Esophagus squamous epithelium (tissue), 5 donors: ENCODE data around the gene ECI1. TPM values are rescaled to one million over a fixed set of nuclear protein-coding genes. Genes with fewer than 3 reads are reported as not detected.

Experiments used
- DNase-seq: peaks from one replicate; lab custom pipeline; 2025; lab: John Stamatoyannopoulos, UW
- H3K27ac ChIP-seq, 4 donors: fragments of 200-600 bp; sonication (generic); one replicate each; pipeline ENCODE4 v1.5.1; 2016 to 2019; ENCODE audit warnings: mild to moderate bottlenecking in 1 of 4
- H3K27me3 ChIP-seq, 4 donors: fragments of 200-600 bp; sonication (generic); 1 replicate in 3 of 4; 2 replicates in 1 of 4; pipeline versions ENCODE4 v1.5.1 to v1.6.0; 2017 to 2021; ENCODE audit warnings: antibody characterized with exemption in 1 of 4
- H3K36me3 ChIP-seq, 3 donors: fragments of 200-600 bp; sonication (generic); one replicate each; pipeline ENCODE4 v1.5.1; 2016 to 2019
- H3K4me1 ChIP-seq, 3 donors: fragments of 200-600 bp; sonication (generic); one replicate each; pipeline ENCODE4 v1.5.1; 2017 to 2019
- H3K4me3 ChIP-seq, 4 donors: fragments of 200-600 bp; sonication (generic); 1 replicate in 3 of 4; 2 replicates in 1 of 4; pipeline ENCODE4 v1.5.1; 2016 to 2019; ENCODE audit warnings: mild to moderate bottlenecking in 2 of 4, moderate library complexity in 1 of 4
- H3K9me3 ChIP-seq, 3 donors: fragments of 200-600 bp; sonication (generic); one replicate each; pipeline ENCODE4 v1.5.1; 2016 to 2019
- POLR2A ChIP-seq, 4 donors: fragments of 450-650 bp; IDR thresholded peaks; one replicate each; pipeline ENCODE4 v1.6.1; 2017; ENCODE audit warnings: antibody characterized with exemption in 4 of 4, mild to moderate bottlenecking in 4 of 4, moderate library complexity in 3 of 4
- WGBS, 2 donors: methylation state at CpG; one replicate each; pipeline ENCODE4 v1.1.5; 2018; 5-methylcytosine and 5-hydroxymethylcytosine counted together
- intact Hi-C: fragments of 100-400 bp; cut with DNase I; formaldehyde crosslinking; loops from one replicate; pipeline ENCODE4 v1.15.0; 2022
- total RNA-seq, 4 donors: library from RNA; depleted of rRNA; stranded (reverse); fragments of >200 nt; gene quantifications; one replicate each; pipeline ENCODE4 v1.1.0, GENCODE V29; 2016
- TF ChIP-seq, protein P1 (sequence below), 6 experiments: fragments of 450-650 bp in 4 of 6; fragments of 200-600 bp in 2 of 6; sonication (generic) in 2 of 6; IDR thresholded peaks; one replicate each; pipeline ENCODE4 v1.5.1; 2016 to 2019; ENCODE audit warnings: antibody characterized with exemption in 6 of 6, mild to moderate bottlenecking in 4 of 6, moderate library complexity in 4 of 6
- donor health status: DM: yes; HTN: yes; CAD: no.

The ECI1 gene
- total RNA-seq, 4 donors from 2014 or later = 38.6 to 50.7 (median 42.6) TPM

DNA sequence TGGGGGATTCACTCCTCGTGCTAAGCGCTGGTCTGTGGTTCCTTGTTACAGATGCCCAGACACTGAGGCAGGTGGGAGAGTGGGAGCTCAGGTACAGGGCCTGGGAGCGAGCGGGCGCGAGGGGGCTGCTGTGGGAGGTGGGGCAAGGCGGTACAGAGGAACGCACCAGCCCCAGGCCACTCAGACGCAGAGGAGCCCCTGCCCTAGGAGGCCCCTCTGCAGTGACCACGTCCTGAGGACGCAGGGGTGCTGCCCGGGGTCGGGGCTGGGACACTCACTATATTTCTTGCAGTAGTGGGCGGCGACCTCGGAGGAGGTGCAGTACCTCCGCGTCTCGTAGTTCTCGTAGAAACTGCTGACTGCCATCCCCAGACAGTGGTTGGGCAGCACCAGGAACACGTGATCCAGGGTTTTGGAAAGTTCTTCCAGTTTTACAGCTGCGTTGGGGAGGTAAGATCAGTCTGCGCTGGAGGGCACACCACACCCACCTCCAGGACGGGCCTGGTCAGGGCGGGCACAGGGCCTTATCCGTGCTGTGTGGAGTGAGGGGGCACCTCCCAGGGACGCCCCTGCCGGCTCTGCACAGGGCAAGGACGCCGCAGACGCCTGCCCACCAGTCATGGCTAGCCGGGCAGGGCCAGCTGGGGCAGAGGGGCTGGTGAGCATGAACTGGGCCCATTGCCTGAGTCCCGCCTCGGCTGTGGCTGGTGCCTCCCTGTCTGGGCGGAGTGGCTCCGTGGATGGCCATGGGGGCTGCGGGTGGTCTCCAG, 32.8 kb upstream of the ECI1 start:
- H3K4me3 ChIP-seq = no peak overlapping the region
- 84% methylated on average over 17 to 20 of the region's 37 CpGs for WGBS, 2 donors
- no peak overlapping the region for H3K27ac ChIP-seq
- H3K36me3 ChIP-seq = peaks cover 0 to 46% (median 0%) of the 10 kb centered on the region in 3 donors
- TF ChIP-seq POLR2A (IDR thresholded peaks at IDR 0.05) = no peak
- TF ChIP-seq, protein P1, sequence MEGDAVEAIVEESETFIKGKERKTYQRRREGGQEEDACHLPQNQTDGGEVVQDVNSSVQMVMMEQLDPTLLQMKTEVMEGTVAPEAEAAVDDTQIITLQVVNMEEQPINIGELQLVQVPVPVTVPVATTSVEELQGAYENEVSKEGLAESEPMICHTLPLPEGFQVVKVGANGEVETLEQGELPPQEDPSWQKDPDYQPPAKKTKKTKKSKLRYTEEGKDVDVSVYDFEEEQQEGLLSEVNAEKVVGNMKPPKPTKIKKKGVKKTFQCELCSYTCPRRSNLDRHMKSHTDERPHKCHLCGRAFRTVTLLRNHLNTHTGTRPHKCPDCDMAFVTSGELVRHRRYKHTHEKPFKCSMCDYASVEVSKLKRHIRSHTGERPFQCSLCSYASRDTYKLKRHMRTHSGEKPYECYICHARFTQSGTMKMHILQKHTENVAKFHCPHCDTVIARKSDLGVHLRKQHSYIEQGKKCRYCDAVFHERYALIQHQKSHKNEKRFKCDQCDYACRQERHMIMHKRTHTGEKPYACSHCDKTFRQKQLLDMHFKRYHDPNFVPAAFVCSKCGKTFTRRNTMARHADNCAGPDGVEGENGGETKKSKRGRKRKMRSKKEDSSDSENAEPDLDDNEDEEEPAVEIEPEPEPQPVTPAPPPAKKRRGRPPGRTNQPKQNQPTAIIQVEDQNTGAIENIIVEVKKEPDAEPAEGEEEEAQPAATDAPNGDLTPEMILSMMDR (IDR thresholded peaks at IDR 0.05) = no peak
- H3K27me3 ChIP-seq = no peaks in the 10 kb centered on the region
- H3K4me1 ChIP-seq = no peaks in the 10 kb centered on the region
- H3K9me3 ChIP-seq = no peaks in the 10 kb centered on the region
- no peak for DNase-seq
- intact Hi-C loops = no loop called here

DNA sequence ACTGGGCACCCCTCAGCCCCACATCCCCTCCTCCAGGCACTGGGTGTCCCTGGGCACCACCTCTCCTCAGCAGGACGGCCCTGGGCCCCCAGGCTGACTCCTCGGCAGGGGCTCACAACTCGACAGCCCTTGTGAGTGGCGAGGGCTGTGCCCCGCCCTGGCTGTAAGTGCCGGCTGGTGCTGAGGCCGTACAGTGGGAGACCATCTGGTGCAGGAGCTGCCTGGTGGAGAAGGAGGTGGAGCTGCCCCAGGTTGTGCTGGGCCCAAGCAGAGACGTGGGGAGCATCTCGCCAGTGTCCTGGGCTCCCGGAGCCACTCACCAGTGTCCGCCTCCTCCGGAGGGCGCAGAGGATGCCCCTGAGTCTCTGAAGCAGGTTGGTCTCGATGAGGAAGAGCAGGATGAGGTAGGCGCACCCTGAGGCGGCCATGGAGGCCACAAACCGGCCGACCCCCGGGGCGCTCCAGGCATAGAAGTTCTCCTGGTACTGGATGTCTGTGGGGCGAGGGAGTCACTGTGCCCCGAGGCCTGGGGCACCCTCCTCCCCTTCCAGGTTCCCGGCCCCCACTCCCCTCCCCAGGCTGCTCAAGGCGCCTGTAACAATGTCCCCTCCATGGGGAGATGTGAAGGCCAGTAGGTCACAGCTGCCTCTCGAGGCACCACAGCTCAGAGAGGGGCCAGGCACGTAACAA, 31.6 kb upstream of the ECI1 start:
- no peak for DNase-seq
- H3K4me1 ChIP-seq = no peaks in the 10 kb centered on the region
- peaks cover 0 to 42% (median 0%) of the 10 kb centered on the region in 3 donors for H3K36me3 ChIP-seq

DNA sequence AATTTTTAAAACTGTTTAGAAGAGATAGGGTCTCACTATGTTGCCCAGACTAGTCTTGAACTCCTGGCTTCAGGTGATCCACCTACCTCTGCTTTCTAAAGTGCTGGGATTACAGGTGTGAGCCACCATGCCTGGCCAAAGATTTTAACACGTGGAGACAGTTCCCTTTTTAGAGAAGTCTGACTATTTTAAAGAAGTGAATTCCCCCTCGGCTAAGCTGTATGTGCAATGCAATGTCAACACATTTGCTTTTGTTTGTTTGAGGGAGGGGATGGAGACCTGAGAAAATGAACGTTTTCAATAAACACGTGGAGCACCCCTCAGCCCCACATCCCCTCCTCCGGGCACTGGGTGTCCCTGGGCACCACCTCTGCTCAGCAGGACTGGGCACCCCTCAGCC, 30.9 kb upstream of the ECI1 start:
- Histone ChIP-seq H3K9me3 (no peaks in the 10 kb centered on the region), H3K27ac (no peak overlapping the region), H3K36me3 (peaks cover 0 to 48% (median 0%) of the 10 kb centered on the region in 3 donors), H3K4me3 (no peak overlapping the region), H3K4me1 (no peaks in the 10 kb centered on the region), H3K27me3 (no peaks in the 10 kb centered on the region)
- TF ChIP-seq, protein P1 (IDR thresholded peaks at IDR 0.05) = no peak
- no peak for TF ChIP-seq POLR2A (IDR thresholded peaks at IDR 0.05)
- WGBS, 2 donors = 53 to 61% methylated on average over 5 of the region's 5 CpGs
- DNase-seq = no peak
- intact Hi-C loops = no loop called here

More for the DNA sequence above, 31.6 kb upstream of the ECI1 start:
- no peak overlapping the region for H3K27ac ChIP-seq
- no peaks in the 10 kb centered on the region for H3K27me3 ChIP-seq
- no peak overlapping the region for H3K4me3 ChIP-seq
- intact Hi-C loops = no loop called here
- TF ChIP-seq, protein P1 (IDR thresholded peaks at IDR 0.05) = no peak
- TF ChIP-seq POLR2A (IDR thresholded peaks at IDR 0.05) = no peak
- WGBS, 2 donors = 70% methylated on average over 7 of the region's 26 CpGs; no CpG with 5 or more reads in 1 of the 2 donors
- H3K9me3 ChIP-seq = no peaks in the 10 kb centered on the region

DNA sequence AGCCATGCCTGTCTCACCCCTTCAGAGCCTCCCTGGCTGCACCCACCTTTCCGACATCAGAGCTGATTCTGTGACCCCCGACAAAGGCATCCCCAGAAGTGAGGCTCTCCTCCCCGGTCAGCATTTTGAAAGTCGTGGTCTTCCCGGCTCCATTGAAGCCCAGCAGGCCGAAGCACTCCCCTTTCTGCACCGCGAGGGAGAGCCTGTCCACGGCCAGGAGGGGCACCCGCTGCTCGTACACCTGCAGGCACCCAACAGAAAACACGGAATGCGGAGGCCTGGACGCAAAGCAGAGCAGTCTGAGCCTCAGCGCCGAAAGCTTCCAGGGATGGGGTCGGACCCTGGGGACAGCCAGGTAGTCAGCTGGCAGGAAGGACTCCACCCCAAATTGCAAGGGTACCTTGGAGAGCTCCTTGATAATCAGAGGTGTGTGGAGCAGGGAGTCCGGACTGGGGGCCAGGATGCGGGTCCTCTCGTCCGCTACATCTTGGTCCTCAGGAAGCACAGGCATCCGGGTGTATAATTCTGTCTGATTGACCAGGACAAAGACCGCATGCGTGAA, 29.7 kb upstream of the ECI1 start:
- no peaks in the 10 kb centered on the region for H3K4me1 ChIP-seq
- no peak overlapping the region for H3K4me3 ChIP-seq
- intact Hi-C loops = no loop called here
- DNase-seq = no peak
- H3K36me3 ChIP-seq = peaks cover 0 to 36% (median 0%) of the 10 kb centered on the region in 3 donors
- H3K27ac ChIP-seq = no peak overlapping the region
- TF ChIP-seq, protein P1 (IDR thresholded peaks at IDR 0.05) = no peak
- TF ChIP-seq POLR2A (IDR thresholded peaks at IDR 0.05) = no peak
- no peaks in the 10 kb centered on the region for H3K27me3 ChIP-seq
- WGBS, 2 donors = 63% methylated on average over 5 of the region's 24 CpGs; no CpG with 5 or more reads in 1 of the 2 donors
- no peaks in the 10 kb centered on the region for H3K9me3 ChIP-seq

DNA sequence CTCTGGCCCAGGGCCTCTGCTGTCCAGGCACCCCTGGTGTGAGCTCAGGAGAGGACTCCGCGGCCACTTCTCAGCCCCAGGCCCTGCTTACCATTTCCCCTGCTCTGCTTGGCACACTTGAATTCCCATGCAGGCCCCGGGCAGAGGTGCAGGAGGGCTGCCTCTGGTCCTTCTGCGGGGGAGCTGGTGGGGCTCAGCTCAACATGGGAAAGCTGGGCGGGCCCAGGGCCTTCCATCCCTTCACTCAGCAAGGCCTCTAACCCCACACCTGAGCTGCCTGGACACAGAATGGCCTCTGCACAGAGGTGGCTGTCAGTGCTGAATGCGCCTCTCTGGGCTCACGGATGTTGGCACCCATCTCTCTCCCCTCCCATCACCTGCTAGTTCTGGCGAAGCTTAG, 29.1 kb upstream of the ECI1 start:
- TF ChIP-seq, protein P1 (IDR thresholded peaks at IDR 0.05) = no peak
- TF ChIP-seq POLR2A (IDR thresholded peaks at IDR 0.05) = no peak
- peaks cover 0 to 33% (median 0%) of the 10 kb centered on the region in 3 donors for H3K36me3 ChIP-seq
- no peaks in the 10 kb centered on the region for H3K9me3 ChIP-seq
- H3K4me3 ChIP-seq = no peak overlapping the region
- no peaks in the 10 kb centered on the region for H3K4me1 ChIP-seq
- H3K27ac ChIP-seq = no peak overlapping the region
- H3K27me3 ChIP-seq = no peaks in the 10 kb centered on the region
- intact Hi-C loops = no loop called here
- no peak for DNase-seq
- WGBS, 2 donors = 63 to 80% methylated on average over 1 to 3 of the region's 8 CpGs
